Small intestine (tissue), 7 donors: Measurements from ENCODE around the gene AUH. TPM values are rescaled to one million over a fixed set of nuclear protein-coding genes. Genes with fewer than 3 reads are reported as not detected.
A peak's percentile ranks its signal among the peaks of the same experiment; 100 is the strongest.

Source experiments
- DNase-seq, 2 donors: peaks; one replicate each; pipeline versions ENCODE4 v3.0.0 to v3.0.0-alpha.2; 2013
- FAIRE-seq: peaks from 2 replicates; lab custom pipeline; 2012; peaks lifted over from hg19 to GRCh38; lab: Jason Lieb, UNC
- H3K27ac ChIP-seq, 3 donors: one replicate each; pipeline ENCODE4 v1.5.1; 2013; ENCODE audit warnings: low read length in 2 of 3, mild to moderate bottlenecking in 2 of 3, control low read depth in 1 of 3, inconsistent platforms in 1 of 3, low read depth in 1 of 3, moderate library complexity in 1 of 3
- H3K27me3 ChIP-seq, 3 donors: one replicate each; pipeline ENCODE4 v1.6.1; 2013; ENCODE audit warnings: low read length in 3 of 3, inconsistent platforms in 1 of 3; ENCODE audit not compliant: control insufficient read depth in 3 of 3, insufficient read depth in 3 of 3
- H3K36me3 ChIP-seq, 3 donors: one replicate each; pipeline ENCODE4 v1.6.1; 2013; ENCODE audit warnings: low read length in 3 of 3, inconsistent platforms in 1 of 3, low read depth in 1 of 3, mild to moderate bottlenecking in 1 of 3, moderate library complexity in 1 of 3; ENCODE audit not compliant: control insufficient read depth in 3 of 3, insufficient read depth in 2 of 3
- H3K4me1 ChIP-seq, 3 donors: one replicate each; pipeline ENCODE4 v1.6.1; 2013; ENCODE audit warnings: low read length in 2 of 3, inconsistent platforms in 1 of 3, low read depth in 1 of 3, mild to moderate bottlenecking in 1 of 3, moderate library complexity in 1 of 3; ENCODE audit not compliant: control insufficient read depth in 3 of 3, insufficient read depth in 2 of 3
- H3K4me3 ChIP-seq, 3 donors: one replicate each; pipeline ENCODE4 v1.5.1; 2013; ENCODE audit warnings: low read length in 3 of 3, control low read depth in 1 of 3, inconsistent platforms in 1 of 3, low read depth in 1 of 3, mild to moderate bottlenecking in 1 of 3, moderate library complexity in 1 of 3
- H3K9me3 ChIP-seq, 2 donors: one replicate each; pipeline ENCODE4 v1.6.1; 2013; ENCODE audit warnings: low read depth in 1 of 2, low read length in 1 of 2; ENCODE audit not compliant: control insufficient read depth in 2 of 2, insufficient read depth in 1 of 2
- WGBS, 3 donors: extraction: QIAGEN DNeasy Blood & Tissue Kit; methylation state at CpG; one replicate each; pipeline ENCODE4 v1.1.7; 2013; 5-methylcytosine and 5-hydroxymethylcytosine counted together
- polyA plus RNA-seq, 4 donors: library from polyadenylated mRNA; stranded (reverse) in 3 of 4; unstranded in 1 of 4; fragments of 200-250 nt in 3 of 4; fragments of 120-200 nt in 1 of 4; gene quantifications; one replicate each; pipeline versions ENCODE4 v1.2.1 to v1.2.3, GENCODE V29; 2013
- donor health status: healthy with polysubstance abuse.
- donor health status: control.
- donor health status: control.
- donor health status: Bipolar disorder and iron deficiency.
- donor health status: healthy.

AUH gene
- polyA plus RNA-seq, 4 donors, result 16.9 to 51.4 (median 27.2) TPM

GRCh38 chr9:91275655-91276054, 86.1 kb downstream of the AUH start:
- Histone ChIP-seq H3K9me3 (no peaks in the 10 kb centered on the region), H3K27ac (no peak overlapping the region), H3K27me3 (no peaks in the 10 kb centered on the region), H3K4me3 (no peak overlapping the region), H3K4me1 (peaks cover 0 to 4% (median 0%) of the 10 kb centered on the region in 3 donors), H3K36me3 (peaks cover 0 to 7% (median 0%) of the 10 kb centered on the region in 3 donors)
- FAIRE-seq (no peak), DNase-seq (no peak)
- WGBS, 3 donors, result 98 to 100% (median 100%) methylated on average over 1 of the region's 1 CpG

GRCh38 chr9:91274949-91275492, 86.7 kb downstream of the AUH start:
- no peak for FAIRE-seq

GRCh38 chr9:91273853-91274552, 87.7 kb downstream of the AUH start:
- H3K4me3 ChIP-seq, result no peak overlapping the region
- H3K4me1 ChIP-seq, result peaks cover 0 to 13% (median 0%) of the 10 kb centered on the region in 3 donors
- H3K27ac ChIP-seq, result no peak overlapping the region
- no peaks in the 10 kb centered on the region for H3K27me3 ChIP-seq
- FAIRE-seq (no peak), DNase-seq (peak; percentile 21 to 24)
- 76 to 86% (median 79%) methylated on average over 2 of the region's 2 CpGs for WGBS, 3 donors
- H3K36me3 ChIP-seq, result peaks cover 0 to 3% (median 0%) of the 10 kb centered on the region in 3 donors
- no peaks in the 10 kb centered on the region for H3K9me3 ChIP-seq

More at GRCh38 chr9:91274949-91275492, 86.7 kb downstream of the AUH start:
- peaks cover 0 to 7% (median 0%) of the 10 kb centered on the region in 3 donors for H3K36me3 ChIP-seq
- H3K4me1 ChIP-seq, result peaks cover 0 to 10% (median 0%) of the 10 kb centered on the region in 3 donors
- H3K4me3 ChIP-seq, result no peak overlapping the region
- no peak for DNase-seq
- no peak overlapping the region for H3K27ac ChIP-seq
- no peaks in the 10 kb centered on the region for H3K27me3 ChIP-seq
- 78 to 90% (median 80%) methylated on average over 2 of the region's 2 CpGs for WGBS, 3 donors
- H3K9me3 ChIP-seq, result no peaks in the 10 kb centered on the region

DNA sequence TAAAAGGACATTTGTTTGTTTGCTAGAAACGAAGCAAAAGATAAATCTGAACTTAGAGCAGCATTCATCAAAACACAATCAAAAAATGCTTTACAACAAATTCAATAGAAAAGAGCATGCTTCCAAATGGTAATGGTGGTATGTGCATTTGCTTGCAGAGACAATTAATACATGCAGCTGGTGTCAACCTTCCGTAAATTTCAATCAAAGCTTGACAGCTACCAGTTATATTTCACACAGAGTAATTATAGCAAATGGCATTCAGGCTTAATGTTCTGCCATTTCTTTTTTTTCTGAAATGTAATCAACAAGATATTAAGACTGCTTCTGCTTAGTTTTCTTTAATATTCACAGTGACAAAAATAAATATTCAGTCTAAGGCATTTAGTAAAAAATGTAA, 90.6 kb downstream of the AUH start:
- Histone ChIP-seq H3K27ac (no peak overlapping the region), H3K4me1 (peaks cover 0 to 27% (median 2%) of the 10 kb centered on the region in 3 donors), H3K36me3 (no peaks in the 10 kb centered on the region), H3K9me3 (no peaks in the 10 kb centered on the region), H3K27me3 (no peaks in the 10 kb centered on the region), H3K4me3 (no peak overlapping the region)
- no peak for DNase-seq
- 89 to 93% (median 93%) methylated on average over 2 of the region's 2 CpGs for WGBS, 3 donors
- no peak for FAIRE-seq

DNA sequence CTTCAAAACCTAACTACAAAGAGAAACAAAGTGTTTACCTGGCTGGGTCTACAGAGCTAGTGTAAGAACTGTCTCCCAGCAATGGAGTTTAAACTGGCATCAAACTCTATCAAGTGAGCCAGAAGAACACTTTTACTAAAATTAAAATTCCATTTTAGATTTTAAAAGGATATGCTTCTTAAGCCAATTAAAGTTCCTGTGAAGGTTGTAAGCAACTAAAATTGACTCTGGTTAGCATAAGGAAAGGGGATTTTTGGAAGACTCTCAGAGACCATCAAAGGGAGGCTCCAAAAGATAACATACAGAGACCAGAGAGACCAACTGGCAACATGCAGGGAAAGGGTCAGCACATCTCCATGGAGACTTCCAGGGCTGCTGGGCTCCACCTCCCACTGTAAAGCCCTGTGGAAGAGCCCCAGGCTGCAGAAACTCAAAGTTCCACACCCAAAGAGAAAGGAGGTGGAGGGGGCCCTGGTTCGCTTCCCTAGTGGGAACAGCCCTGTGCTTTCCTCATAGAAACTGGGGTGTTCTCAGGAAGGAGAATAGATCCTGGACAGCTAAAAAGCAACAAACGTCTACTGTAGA, 91.7 kb downstream of the AUH start:
- DNase-seq (no peak), FAIRE-seq (no peak)
- Histone ChIP-seq H3K9me3 (no peaks in the 10 kb centered on the region), H3K4me1 (peaks cover 0 to 34% (median 2%) of the 10 kb centered on the region in 3 donors), H3K36me3 (no peaks in the 10 kb centered on the region), H3K27ac (no peak overlapping the region), H3K4me3 (no peak overlapping the region), H3K27me3 (no peaks in the 10 kb centered on the region)
- 89 to 94% (median 90%) methylated on average over 2 of the region's 2 CpGs for WGBS, 3 donors

DNA sequence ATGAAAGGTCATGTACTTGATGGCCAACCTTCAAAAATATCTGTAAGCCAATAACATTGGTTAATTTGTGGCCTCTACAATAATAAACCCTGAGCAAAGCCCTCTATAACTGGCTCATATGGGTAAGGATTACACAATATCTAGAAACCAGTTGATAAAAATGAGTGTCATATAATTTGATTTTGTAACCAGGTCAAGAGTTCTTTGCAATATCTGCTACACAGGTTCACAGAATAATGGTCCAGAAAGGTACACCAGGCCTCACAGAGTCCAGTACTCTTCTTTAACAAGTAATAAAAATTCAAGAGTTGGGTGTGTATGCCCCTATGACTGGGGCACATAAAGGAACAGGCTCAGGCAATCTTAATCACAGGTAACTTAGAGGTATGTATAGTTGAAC, 95.3 kb downstream of the AUH start:
- H3K27ac ChIP-seq, result peak overlapping the region in 1 of 3 donors; percentile 69
- H3K27me3 ChIP-seq, result no peaks in the 10 kb centered on the region
- H3K9me3 ChIP-seq, result no peaks in the 10 kb centered on the region
- H3K4me1 ChIP-seq, result peaks cover 0 to 30% (median 2%) of the 10 kb centered on the region in 3 donors
- no peaks in the 10 kb centered on the region for H3K36me3 ChIP-seq
- peak; percentile 80 to 81 for DNase-seq
- H3K4me3 ChIP-seq, result no peak overlapping the region
- FAIRE-seq, result no peak

- Histone ChIP-seq H3K27ac (peak overlapping the region in 1 of 3 donors; percentile 7), H3K4me3 (no peak overlapping the region), H3K27me3 (no peaks in the 10 kb centered on the region), H3K9me3 (no peaks in the 10 kb centered on the region), H3K36me3 (no peaks in the 10 kb centered on the region), H3K4me1 (peaks cover 0 to 29% (median 2%) of the 10 kb centered on the region in 3 donors)
- peak in 1 of 2 donors; percentile 21 for DNase-seq
- 91 to 96% (median 92%) methylated on average over 5 of the region's 5 CpGs for WGBS, 3 donors
- FAIRE-seq, result no peak
Observed at GRCh38 chr9:91265514-91265913, 96.2 kb downstream of the AUH start.

DNA sequence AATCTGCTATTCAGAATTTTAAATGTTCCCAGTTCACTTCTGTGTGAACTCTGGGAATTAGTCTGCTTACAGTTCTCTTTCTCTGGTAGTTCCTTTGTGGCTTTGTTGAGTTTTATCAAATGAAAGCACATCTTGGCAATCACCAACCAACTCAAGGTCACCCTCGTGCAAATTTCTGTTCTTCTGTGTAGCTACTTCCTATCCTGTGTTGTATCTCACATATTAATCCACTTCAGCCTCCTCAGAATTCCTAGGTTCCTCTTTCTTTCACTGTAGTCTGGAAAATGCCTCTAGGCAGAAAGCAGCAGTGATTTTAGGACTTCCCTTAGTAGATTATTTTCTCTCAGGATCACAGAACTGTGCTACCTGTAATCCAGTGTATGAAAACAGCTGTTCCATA, 100.3 kb downstream of the AUH start:
- Histone ChIP-seq H3K36me3 (peaks cover 0 to 6% (median 0%) of the 10 kb centered on the region in 3 donors), H3K4me1 (peaks cover 0 to 7% (median 0%) of the 10 kb centered on the region in 3 donors), H3K9me3 (no peaks in the 10 kb centered on the region), H3K27me3 (no peaks in the 10 kb centered on the region), H3K27ac (no peak overlapping the region), H3K4me3 (no peak overlapping the region)
- FAIRE-seq (no peak), DNase-seq (no peak)
- WGBS, 3 donors, result 19 to 40% (median 24%) methylated on average over 1 of the region's 1 CpG
